A204.1 (cell line): ENCODE results near the gene SLC31A2.

ENCODE experiments used
- FAIRE-seq: peaks from 2 replicates; lab custom pipeline; 2012; peaks lifted over from hg19 to GRCh38; lab: Jason Lieb, UNC

Gene SLC31A2

GRCh38 chr9:113186137-113186755, 35.4 kb downstream of the SLC31A2 start:
- no peak for FAIRE-seq

- FAIRE-seq: no peak
Measured at GRCh38 chr9:113187929-113188595, 37.3 kb downstream of the SLC31A2 start.

DNA sequence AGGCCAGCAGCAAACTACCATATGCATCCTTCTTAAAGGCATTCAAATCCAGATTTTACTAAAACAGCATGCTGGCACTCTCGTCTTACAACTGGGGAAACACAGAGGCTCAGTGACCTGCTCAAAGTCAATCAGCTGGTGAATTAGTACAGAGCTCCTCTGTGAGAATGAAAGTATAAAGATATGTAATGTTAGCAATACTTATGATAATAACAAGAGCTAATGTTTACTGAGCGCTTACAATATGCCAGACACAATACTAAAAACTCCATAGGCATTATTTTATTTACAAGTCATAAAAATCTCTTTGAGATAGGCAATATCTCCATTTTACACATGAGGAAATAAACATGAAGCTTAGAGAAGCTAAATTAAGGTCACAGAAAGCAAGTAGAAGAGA, 41.6 kb downstream of the SLC31A2 start:
- no peak for FAIRE-seq

- no peak for FAIRE-seq
Measured at GRCh38 chr9:113199683-113200329, 49.0 kb downstream of the SLC31A2 start.

DNA sequence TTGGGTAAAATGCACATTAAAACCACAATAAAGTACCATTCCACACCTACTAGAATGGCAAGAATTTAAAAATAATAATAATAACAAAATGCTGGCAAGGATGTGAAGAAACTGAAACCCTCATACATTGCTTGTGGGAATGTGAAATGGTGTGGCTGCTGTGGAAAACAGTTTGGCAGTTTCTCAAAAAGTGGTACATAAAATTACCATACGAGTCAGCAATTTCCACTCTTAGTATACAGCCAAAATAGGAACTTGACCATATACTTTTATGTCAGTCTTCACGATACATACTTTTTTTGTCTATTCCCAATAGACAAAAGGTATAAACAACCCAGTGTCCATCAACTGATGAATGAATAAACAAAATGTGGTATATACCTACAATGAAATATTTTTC, 54.6 kb downstream of the SLC31A2 start:
- FAIRE-seq: no peak

DNA sequence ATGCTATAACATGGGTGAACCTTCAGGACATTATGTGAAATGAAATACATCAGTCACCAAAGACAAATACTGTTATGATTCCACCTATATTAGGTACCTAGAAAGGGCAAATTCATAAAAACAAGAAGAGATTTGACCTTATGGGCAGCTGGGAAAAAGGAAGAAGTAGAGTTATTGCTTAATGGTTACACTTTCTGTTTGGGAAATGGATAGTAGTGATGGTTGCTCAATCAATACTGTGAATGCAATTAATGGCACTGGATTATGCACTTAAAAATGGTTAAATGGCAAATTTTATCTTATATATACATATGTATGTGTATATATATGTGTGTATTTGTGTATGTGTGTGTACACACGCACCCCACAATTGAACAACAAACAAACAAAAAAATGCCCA, 55.1 kb downstream of the SLC31A2 start:
- FAIRE-seq: no peak

DNA sequence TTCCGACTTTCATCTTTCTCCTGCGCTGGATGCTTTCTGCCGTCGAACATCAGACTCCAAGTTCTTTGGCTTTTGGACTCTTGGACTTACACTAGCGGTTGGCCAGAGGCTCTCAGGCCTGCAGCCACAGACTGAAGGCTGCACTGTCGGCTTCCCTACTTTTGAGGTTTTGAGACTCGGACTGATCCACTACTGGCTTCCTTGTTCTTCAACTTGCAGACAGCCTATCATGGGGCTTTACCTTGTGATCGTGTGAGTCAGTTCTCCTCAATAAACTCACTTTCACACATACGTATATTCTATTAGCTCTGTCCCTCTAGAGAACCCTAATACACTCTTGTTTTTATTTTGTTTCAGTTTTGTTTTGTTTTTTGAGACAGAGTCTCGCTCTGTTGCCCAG, 60.0 kb downstream of the SLC31A2 start:
- FAIRE-seq: no peak
